Prostate gland (tissue), 2 donors: ENCODE measurements around the gene ELMOD2. TPM values are rescaled to one million over a fixed set of nuclear protein-coding genes. Genes with fewer than 3 reads are reported as not detected.

Experiments
- DNase-seq: peaks from one replicate; pipeline ENCODE4 v3.0.0-alpha.2; 2019; ENCODE audit warnings: low spot score
- H3K27ac ChIP-seq, 2 donors: fragments of 200-600 bp; sonication (generic); 2 replicates each; pipeline ENCODE4 v1.5.1; 2017 to 2019
- H3K27me3 ChIP-seq: fragments of 200-600 bp; sonication (generic); replicated peaks from 2 replicates; pipeline ENCODE4 v1.5.1; 2019; ENCODE audit not compliant: insufficient read depth
- H3K36me3 ChIP-seq, 2 donors: fragments of 200-600 bp; sonication (generic); 1 replicate in 1 of 2; 2 replicates in 1 of 2; pipeline versions ENCODE4 v1.5.1 to v1.8.1; 2017 to 2019
- H3K4me1 ChIP-seq: fragments of 200-600 bp; sonication (generic); replicated peaks from 2 replicates; pipeline ENCODE4 v1.5.1; 2019
- H3K4me3 ChIP-seq, 2 donors: fragments of 200-600 bp; sonication (generic); 2 replicates each; pipeline ENCODE4 v1.5.1; 2017 to 2019
- H3K9me3 ChIP-seq: fragments of 200-600 bp; sonication (generic); 2 replicates; pipeline ENCODE4 v1.5.1; 2017
- CTCF ChIP-seq, 4 experiments: fragments of 200-600 bp in 2 of 4; fragments of 450-650 bp in 2 of 4; sonication (generic) in 2 of 4; IDR thresholded peaks; 1 replicate in 3 of 4; 2 replicates in 1 of 4; pipeline ENCODE4 v1.5.1; 2016 to 2019; ENCODE audit warnings: antibody characterized with exemption in 4 of 4, mild to moderate bottlenecking in 2 of 4, moderate library complexity in 2 of 4
- POLR2A ChIP-seq: fragments of 450-650 bp; IDR thresholded peaks from one replicate; pipeline ENCODE4 v1.6.1; 2016; ENCODE audit warnings: antibody characterized with exemption, mild to moderate bottlenecking
- POLR2AphosphoS5 ChIP-seq: sonication (generic); formaldehyde crosslinking; IDR thresholded peaks from one replicate; pipeline ENCODE4 v1.6.1; 2017; ENCODE audit warnings: antibody characterized with exemption
- WGBS: methylation state at CpG from one replicate; pipeline ENCODE4 v1.1.5; 2018; 5-methylcytosine and 5-hydroxymethylcytosine counted together
- intact Hi-C: fragments of 100-400 bp; cut with DNase I; formaldehyde crosslinking; loops from one replicate; pipeline ENCODE4 v1.14.2; 2022
- small RNA-seq, 2 donors: library from RNA; depleted of rRNA; stranded (forward); fragments of <200 nt; gene quantifications; one replicate each; pipeline ENCODE3, GENCODE V24; 2016
- total RNA-seq, 2 donors: library from RNA; depleted of rRNA; stranded (reverse); fragments of >200 nt; gene quantifications; one replicate each; pipeline ENCODE4 v1.1.0, GENCODE V29; 2016

The ELMOD2 gene
- total RNA-seq, 2 donors from 2014 or later, result 35.0 to 39.2 TPM

GRCh38 chr4:140600408-140600807 is 76.4 kb downstream of the ELMOD2 start:
- DNase-seq, result no peak
- TF ChIP-seq POLR2AphosphoS5 (no peak), POLR2A (no peak), CTCF (IDR thresholded peaks at IDR 0.05) (no peak)
- H3K4me1 ChIP-seq, result no peaks in the 10 kb centered on the region
- no peak overlapping the region for H3K4me3 ChIP-seq
- H3K27ac ChIP-seq, result no peak overlapping the region
- H3K36me3 ChIP-seq, result no peaks in the 10 kb centered on the region
- whole genome bisulfite sequencing, result 80% methylated on average over 8 of the region's 8 CpGs
- intact Hi-C loops, result no loop called here
- H3K9me3 ChIP-seq, result no peaks in the 10 kb centered on the region
- no peaks in the 10 kb centered on the region for H3K27me3 ChIP-seq

- intact Hi-C loops, result no loop called here
- no peak for DNase-seq
- no peak overlapping the region for H3K4me3 ChIP-seq
- no peaks in the 10 kb centered on the region for H3K4me1 ChIP-seq
- 96% methylated on average over 2 of the region's 2 CpGs for WGBS
- no peak overlapping the region for H3K27ac ChIP-seq
- no peak for TF ChIP-seq POLR2A
- TF ChIP-seq CTCF (IDR thresholded peaks at IDR 0.05), result no peak
- TF ChIP-seq POLR2AphosphoS5, result no peak
- H3K9me3 ChIP-seq, result no peaks in the 10 kb centered on the region
- no peaks in the 10 kb centered on the region for H3K27me3 ChIP-seq
- H3K36me3 ChIP-seq, result no peaks in the 10 kb centered on the region
These were observed 78.7 kb downstream of the ELMOD2 start for GRCh38 chr4:140602714-140603113.

- Histone ChIP-seq H3K36me3 (no peaks in the 10 kb centered on the region), H3K27ac (no peak overlapping the region), H3K27me3 (no peaks in the 10 kb centered on the region), H3K4me1 (no peaks in the 10 kb centered on the region), H3K9me3 (no peaks in the 10 kb centered on the region), H3K4me3 (no peak overlapping the region)
- no peak for TF ChIP-seq CTCF (IDR thresholded peaks at IDR 0.05)
- TF ChIP-seq POLR2A, result no peak
- TF ChIP-seq POLR2AphosphoS5, result no peak
- 73% methylated on average over 2 of the region's 2 CpGs for WGBS
- intact Hi-C loops, result no loop called here
- no peak for DNase-seq
These were observed 79.3 kb downstream of the ELMOD2 start for GRCh38 chr4:140603286-140603685.

Small RNA genes within 50 kb of the gene (small RNA-seq; reads per million reads assigned to genes)
- gene AC108019.1 (0 reads per million in 2 donors), gene RN7SL152P (0 reads per million in 2 donors)

Other genes starting within 250 kb of the ELMOD2 start
- gene SCOC, start 150.5 kb upstream of the ELMOD2 start, total RNA-seq, result 10 to 100 TPM; 28.2 to 58.8 TPM
- gene CLGN, start 96.5 kb upstream of the ELMOD2 start, total RNA-seq, result 10 to 100 TPM; 20.7 to 42.1 TPM
- gene MGAT4D, start 25.9 kb upstream of the ELMOD2 start, total RNA-seq, result 1 to 10 TPM in 1 of 2 donors, not detected in 1; 3.2 TPM
- gene UCP1, start 44.8 kb downstream of the ELMOD2 start, total RNA-seq, result not detected
- gene TBC1D9, start 232.2 kb downstream of the ELMOD2 start, total RNA-seq, result 10 to 100 TPM; 28.6 to 34.2 TPM